HFFc6 (cell line): Measurements from ENCODE around the gene RIC8A. TPM values are rescaled to one million over a fixed set of nuclear protein-coding genes. Genes with fewer than 3 reads are reported as not detected.
A peak's percentile ranks its signal among the peaks of the same experiment; 100 is the strongest.

ENCODE experiments used
- DNase-seq: peaks from one replicate; pipeline ENCODE4 v3.0.0-alpha.2; 2018
- H3K27ac Mint-ChIP-seq: 2 replicates; pipeline ENCODE4 v1.8.0; 2020; ENCODE audit warnings: mild to moderate bottlenecking, mixed read lengths
- H3K27me3 Mint-ChIP-seq: 2 replicates; pipeline ENCODE4 v1.8.0; 2021; ENCODE audit warnings: mild to moderate bottlenecking, moderate library complexity, mixed read lengths; ENCODE audit not compliant: insufficient read depth
- H3K36me3 Mint-ChIP-seq: 2 replicates; pipeline ENCODE4 v1.8.0; 2021; ENCODE audit warnings: low read depth, mixed read lengths
- H3K4me1 Mint-ChIP-seq: 2 replicates; pipeline ENCODE4 v1.8.0; 2020; ENCODE audit warnings: low read depth, mixed read lengths
- H3K4me3 Mint-ChIP-seq: 2 replicates; pipeline ENCODE4 v1.8.0; 2020; ENCODE audit warnings: mild to moderate bottlenecking, moderate library complexity, mixed read lengths
- H3K9me3 Mint-ChIP-seq: 2 replicates; pipeline ENCODE4 v1.8.0; 2020; ENCODE audit warnings: mild to moderate bottlenecking, mixed read lengths
- CTCF ChIP-seq: fragments of 200-600 bp; sonication (generic); IDR thresholded peaks from 2 replicates; pipeline ENCODE4 v1.5.0; 2021; ENCODE audit warnings: antibody characterized with exemption, mild to moderate bottlenecking
- total RNA-seq, 6 experiments: library from RNA; stranded (reverse); fragmentation: NEBNext Ultra II Directional; extraction: Animal tissue kit (Norgen Biotek cat#: 25700); gene quantifications; 2 replicates in 1 of 6; 3 replicates in 5 of 6; pipeline ENCODE4 v1.2.3, GENCODE V29; 2021

Gene RIC8A
- total RNA-seq, 6 experiments from 2014 or later = 163 to 194 (median 164) TPM

- Mint-ChIP-seq H3K4me3 (no peak overlapping the region), H3K4me1 (no peaks in the 10 kb centered on the region), H3K36me3 (peaks cover 5% of the 10 kb centered on the region; the same call in 1 of the 2 replicates), H3K27ac (no peak overlapping the region), H3K9me3 (no peaks in the 10 kb centered on the region), H3K27me3 (peaks cover 2% of the 10 kb centered on the region; the same call in 1 of the 2 replicates)
- TF ChIP-seq CTCF = no peak
- DNase-seq = no peak
Measured at GRCh38 chr11:196786-197731, 10.4 kb upstream of the RIC8A start.

- Mint-ChIP-seq H3K36me3 (peaks cover 5% of the 10 kb centered on the region; the same call in 1 of the 2 replicates), H3K4me1 (no peaks in the 10 kb centered on the region), H3K4me3 (no peak overlapping the region), H3K27me3 (peaks cover 2% of the 10 kb centered on the region), H3K27ac (no peak overlapping the region), H3K9me3 (no peaks in the 10 kb centered on the region)
- no peak for DNase-seq
- no peak for TF ChIP-seq CTCF
Measured at GRCh38 chr11:197741-198235, 9.7 kb upstream of the RIC8A start.

- Mint-ChIP-seq H3K27me3 (peaks cover 4% of the 10 kb centered on the region), H3K27ac (no peak overlapping the region), H3K4me1 (no peaks in the 10 kb centered on the region), H3K4me3 (no peak overlapping the region), H3K36me3 (peaks cover 10% of the 10 kb centered on the region; the same call in 1 of the 2 replicates), H3K9me3 (no peaks in the 10 kb centered on the region)
- no peak for TF ChIP-seq CTCF
- no peak for DNase-seq
Measured at GRCh38 chr11:198236-198806, 9.2 kb upstream of the RIC8A start.

- peaks cover 14% of the 10 kb centered on the region; the same call in 1 of the 2 replicates for H3K36me3 Mint-ChIP-seq
- no peak for TF ChIP-seq CTCF
- no peak overlapping the region for H3K4me3 Mint-ChIP-seq
- H3K4me1 Mint-ChIP-seq = peaks cover 4% of the 10 kb centered on the region; the same call in 1 of the 2 replicates
- H3K27me3 Mint-ChIP-seq = peaks cover 6% of the 10 kb centered on the region
- no peak for DNase-seq
- H3K9me3 Mint-ChIP-seq = no peaks in the 10 kb centered on the region
- H3K27ac Mint-ChIP-seq = no peak overlapping the region
Measured at GRCh38 chr11:199004-199581, 8.4 kb upstream of the RIC8A start.

- no peak for DNase-seq
- Mint-ChIP-seq H3K4me3 (no peak overlapping the region), H3K27ac (no peak overlapping the region), H3K27me3 (peaks cover 6% of the 10 kb centered on the region), H3K9me3 (no peaks in the 10 kb centered on the region), H3K36me3 (peaks cover 14% of the 10 kb centered on the region; the same call in 1 of the 2 replicates), H3K4me1 (peaks cover 4% of the 10 kb centered on the region; the same call in 1 of the 2 replicates)
- peak; percentile 23 for TF ChIP-seq CTCF
Measured at GRCh38 chr11:199782-200181, 7.7 kb upstream of the RIC8A start.
